ENCODE measurements around the gene ZNF335. TPM values are rescaled to one million over a fixed set of nuclear protein-coding genes. Genes with fewer than 3 reads are reported as not detected.

The ZNF335 gene
- total RNA-seq, 1 donor from 2014 or later = 31.6 TPM

DNA sequence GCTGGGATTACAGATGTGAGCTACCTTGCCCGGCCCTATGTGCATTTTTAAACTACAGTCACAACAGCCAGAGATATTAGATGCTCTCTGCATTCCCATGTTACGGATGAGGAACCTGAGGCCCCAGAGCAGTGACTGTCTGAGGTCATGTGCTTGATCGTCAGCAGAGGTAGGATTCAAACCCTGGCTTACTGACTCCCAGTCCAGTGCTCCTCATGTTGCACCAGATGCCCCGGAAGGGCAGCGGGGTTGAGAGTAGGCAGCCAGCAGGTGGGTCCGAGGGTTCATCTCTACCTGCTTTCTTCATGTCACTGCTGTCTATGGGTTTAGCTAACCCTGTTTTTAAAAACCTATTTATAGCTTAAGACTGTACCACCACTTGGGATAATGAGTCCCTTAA is 9.3 kb upstream of the ZNF335 start:
- no peak overlapping the region for H3K4me3 Mint-ChIP-seq
- TF ChIP-seq, protein P1, sequence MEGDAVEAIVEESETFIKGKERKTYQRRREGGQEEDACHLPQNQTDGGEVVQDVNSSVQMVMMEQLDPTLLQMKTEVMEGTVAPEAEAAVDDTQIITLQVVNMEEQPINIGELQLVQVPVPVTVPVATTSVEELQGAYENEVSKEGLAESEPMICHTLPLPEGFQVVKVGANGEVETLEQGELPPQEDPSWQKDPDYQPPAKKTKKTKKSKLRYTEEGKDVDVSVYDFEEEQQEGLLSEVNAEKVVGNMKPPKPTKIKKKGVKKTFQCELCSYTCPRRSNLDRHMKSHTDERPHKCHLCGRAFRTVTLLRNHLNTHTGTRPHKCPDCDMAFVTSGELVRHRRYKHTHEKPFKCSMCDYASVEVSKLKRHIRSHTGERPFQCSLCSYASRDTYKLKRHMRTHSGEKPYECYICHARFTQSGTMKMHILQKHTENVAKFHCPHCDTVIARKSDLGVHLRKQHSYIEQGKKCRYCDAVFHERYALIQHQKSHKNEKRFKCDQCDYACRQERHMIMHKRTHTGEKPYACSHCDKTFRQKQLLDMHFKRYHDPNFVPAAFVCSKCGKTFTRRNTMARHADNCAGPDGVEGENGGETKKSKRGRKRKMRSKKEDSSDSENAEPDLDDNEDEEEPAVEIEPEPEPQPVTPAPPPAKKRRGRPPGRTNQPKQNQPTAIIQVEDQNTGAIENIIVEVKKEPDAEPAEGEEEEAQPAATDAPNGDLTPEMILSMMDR (IDR thresholded peaks at IDR 0.05; ENCODE audit: unreplicated experiment) = no peak

DNA sequence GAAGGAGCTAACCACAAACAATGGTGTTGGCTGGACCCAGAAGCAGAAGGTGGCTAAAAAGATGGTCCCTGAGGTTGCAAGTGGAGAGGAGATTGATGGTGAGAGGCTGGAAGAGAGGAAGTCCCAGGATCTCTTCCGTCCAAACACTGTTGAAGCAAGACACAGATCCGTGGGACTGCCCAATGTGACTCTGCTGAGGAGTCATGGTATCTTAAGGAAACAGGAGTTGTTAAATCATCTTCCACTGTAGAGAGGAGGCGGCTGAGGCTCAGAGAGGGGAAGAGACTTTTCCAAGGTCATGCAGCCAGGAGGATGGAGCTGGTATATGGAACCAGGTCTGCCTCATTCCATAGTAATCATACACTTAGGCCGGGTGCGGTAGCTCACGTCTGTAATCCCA is 4.1 kb upstream of the ZNF335 start:
- H3K4me1 Mint-ChIP-seq = peaks cover 6% of the 10 kb centered on the region
- no peak for DNase-seq (ENCODE audit: low spot score in 2 of 2, unreplicated experiment in 2 of 2)
- H3K27me3 Mint-ChIP-seq (ENCODE audit: low read depth) = peaks cover 15% of the 10 kb centered on the region
- H3K9me3 Mint-ChIP-seq = no peaks in the 10 kb centered on the region
- no peak overlapping the region for H3K4me3 Mint-ChIP-seq
- H3K36me3 Mint-ChIP-seq = no peaks in the 10 kb centered on the region
- TF ChIP-seq, protein P1 (IDR thresholded peaks at IDR 0.05; ENCODE audit: unreplicated experiment) = no peak
- no peak overlapping the region for H3K27ac Mint-ChIP-seq

More for the DNA sequence above, 9.3 kb upstream of the ZNF335 start:
- Mint-ChIP-seq H3K4me1 (no peaks in the 10 kb centered on the region), H3K27ac (no peak overlapping the region), H3K27me3 (ENCODE audit: low read depth) (peaks cover 11% of the 10 kb centered on the region), H3K9me3 (no peaks in the 10 kb centered on the region), H3K36me3 (no peaks in the 10 kb centered on the region)
- no peak for DNase-seq (ENCODE audit: low spot score in 2 of 2, unreplicated experiment in 2 of 2)

DNA sequence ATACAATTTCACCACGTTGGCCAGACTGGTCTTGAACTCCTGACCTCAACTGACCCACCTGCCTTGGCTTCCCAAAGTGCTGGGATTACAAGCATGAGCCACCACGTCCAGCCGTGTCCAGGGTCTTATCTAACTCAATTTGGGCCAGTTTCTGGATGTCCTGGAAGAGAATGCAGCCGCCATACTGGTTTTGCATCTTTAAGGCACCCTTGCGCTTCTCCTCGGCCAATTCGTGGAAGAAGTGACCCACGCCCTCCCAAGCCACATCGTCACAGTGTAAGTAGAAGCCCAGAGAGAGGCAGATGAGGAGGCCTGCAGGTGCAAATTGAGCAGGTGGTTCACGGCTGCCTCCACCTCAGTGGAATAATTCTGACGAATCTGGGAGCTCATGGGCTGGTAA is 3.7 kb upstream of the ZNF335 start:
- Mint-ChIP-seq H3K27me3 (ENCODE audit: low read depth) (peaks cover 15% of the 10 kb centered on the region), H3K9me3 (no peaks in the 10 kb centered on the region), H3K4me1 (peaks cover 9% of the 10 kb centered on the region), H3K27ac (no peak overlapping the region), H3K4me3 (no peak overlapping the region), H3K36me3 (no peaks in the 10 kb centered on the region)
- TF ChIP-seq, protein P1 (IDR thresholded peaks at IDR 0.05; ENCODE audit: unreplicated experiment) = no peak
- no peak for DNase-seq (ENCODE audit: low spot score in 2 of 2, unreplicated experiment in 2 of 2)

GRCh38 chr20:45974896-45975565 is 3.0 kb upstream of the ZNF335 start:
- H3K4me3 Mint-ChIP-seq = no peak overlapping the region
- no peaks in the 10 kb centered on the region for H3K36me3 Mint-ChIP-seq
- peaks cover 15% of the 10 kb centered on the region for H3K27me3 Mint-ChIP-seq (ENCODE audit: low read depth)
- TF ChIP-seq, protein P1 (IDR thresholded peaks at IDR 0.05; ENCODE audit: unreplicated experiment) = no peak
- no peaks in the 10 kb centered on the region for H3K9me3 Mint-ChIP-seq
- H3K4me1 Mint-ChIP-seq = peaks cover 13% of the 10 kb centered on the region
- H3K27ac Mint-ChIP-seq = no peak overlapping the region
- DNase-seq (ENCODE audit: low spot score in 2 of 2, unreplicated experiment in 2 of 2) = no peak

DNA sequence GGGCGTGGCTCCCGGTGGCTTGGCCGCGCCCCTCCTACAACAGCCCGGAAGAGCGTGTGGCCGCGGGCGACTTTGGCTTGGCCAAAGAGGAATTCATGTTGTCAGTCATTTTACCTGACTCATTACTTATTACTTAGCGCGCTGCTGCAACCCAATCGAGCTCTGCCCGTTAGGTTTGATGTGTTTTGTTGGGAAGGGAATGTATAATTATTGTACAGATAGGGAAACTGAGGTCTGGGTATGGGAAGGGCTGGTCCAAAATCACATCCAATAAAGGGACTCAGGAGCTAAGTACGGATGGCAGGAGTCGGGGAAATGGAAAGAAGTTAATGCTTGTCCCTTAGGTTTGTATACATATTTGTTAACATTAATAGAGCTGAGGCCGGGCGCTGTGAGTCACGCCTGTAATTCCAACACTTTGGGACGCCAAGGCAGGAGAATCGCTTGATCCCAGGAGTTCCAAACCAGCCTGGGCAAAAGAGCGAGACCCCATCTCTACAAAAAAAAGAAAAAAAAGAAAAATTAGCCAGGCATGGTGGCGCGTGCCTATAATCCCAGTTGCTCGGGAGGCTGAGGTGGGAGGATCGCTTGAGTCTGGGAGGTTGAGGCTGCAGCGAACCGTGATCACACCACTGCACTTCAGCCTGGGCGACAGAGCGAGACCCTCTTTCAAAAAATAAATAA is 639 bp upstream of the ZNF335 start:
- H3K36me3 Mint-ChIP-seq = no peaks in the 10 kb centered on the region
- no peak for DNase-seq (ENCODE audit: low spot score in 2 of 2, unreplicated experiment in 2 of 2)
- H3K4me1 Mint-ChIP-seq = peaks cover 16% of the 10 kb centered on the region
- peak overlapping the region; percentile 100 for H3K27ac Mint-ChIP-seq
- TF ChIP-seq, protein P1 (IDR thresholded peaks at IDR 0.05; ENCODE audit: unreplicated experiment) = no peak
- H3K27me3 Mint-ChIP-seq (ENCODE audit: low read depth) = peaks cover 5% of the 10 kb centered on the region
- peak overlapping the region; percentile 75 for H3K4me3 Mint-ChIP-seq
- H3K9me3 Mint-ChIP-seq = no peaks in the 10 kb centered on the region

Data from mesothelial cell of epicardium (in vitro differentiated cells).